ENCODE data around the gene PNCK. TPM values are rescaled to one million over a fixed set of nuclear protein-coding genes. Genes with fewer than 3 reads are reported as not detected.

PNCK gene
- polyA plus RNA-seq, 1 experiment: 0.22 TPM

DNA sequence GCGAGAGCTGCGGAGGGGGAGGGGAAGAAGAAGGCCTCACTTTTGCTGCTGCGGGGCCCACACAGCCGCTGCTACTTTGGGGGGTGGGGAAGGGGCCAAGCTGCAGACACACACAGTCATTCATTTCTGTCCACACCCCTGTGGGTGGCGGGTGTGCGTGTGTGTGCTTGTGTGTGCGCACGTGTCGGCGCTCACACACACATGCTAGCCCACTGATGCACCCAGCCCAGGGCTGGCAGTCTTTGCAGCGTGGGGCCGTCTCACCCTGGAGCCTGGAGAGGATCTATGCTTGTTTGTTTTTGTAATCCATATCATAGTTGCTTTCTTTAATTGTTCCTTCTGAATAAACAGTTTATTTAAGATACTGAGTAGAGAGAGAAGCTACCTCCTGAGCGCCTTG is 22.7 kb downstream of the PNCK start:
- POLR2A ChIA-PET: no interaction called here
- DNase-seq (ENCODE audit: low read depth): no peak
- TF ChIP-seq, protein P1, sequence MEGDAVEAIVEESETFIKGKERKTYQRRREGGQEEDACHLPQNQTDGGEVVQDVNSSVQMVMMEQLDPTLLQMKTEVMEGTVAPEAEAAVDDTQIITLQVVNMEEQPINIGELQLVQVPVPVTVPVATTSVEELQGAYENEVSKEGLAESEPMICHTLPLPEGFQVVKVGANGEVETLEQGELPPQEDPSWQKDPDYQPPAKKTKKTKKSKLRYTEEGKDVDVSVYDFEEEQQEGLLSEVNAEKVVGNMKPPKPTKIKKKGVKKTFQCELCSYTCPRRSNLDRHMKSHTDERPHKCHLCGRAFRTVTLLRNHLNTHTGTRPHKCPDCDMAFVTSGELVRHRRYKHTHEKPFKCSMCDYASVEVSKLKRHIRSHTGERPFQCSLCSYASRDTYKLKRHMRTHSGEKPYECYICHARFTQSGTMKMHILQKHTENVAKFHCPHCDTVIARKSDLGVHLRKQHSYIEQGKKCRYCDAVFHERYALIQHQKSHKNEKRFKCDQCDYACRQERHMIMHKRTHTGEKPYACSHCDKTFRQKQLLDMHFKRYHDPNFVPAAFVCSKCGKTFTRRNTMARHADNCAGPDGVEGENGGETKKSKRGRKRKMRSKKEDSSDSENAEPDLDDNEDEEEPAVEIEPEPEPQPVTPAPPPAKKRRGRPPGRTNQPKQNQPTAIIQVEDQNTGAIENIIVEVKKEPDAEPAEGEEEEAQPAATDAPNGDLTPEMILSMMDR (IDR thresholded peaks at IDR 0.05; ENCODE audit: insufficient read depth, low read depth, low read length): no peak

DNA sequence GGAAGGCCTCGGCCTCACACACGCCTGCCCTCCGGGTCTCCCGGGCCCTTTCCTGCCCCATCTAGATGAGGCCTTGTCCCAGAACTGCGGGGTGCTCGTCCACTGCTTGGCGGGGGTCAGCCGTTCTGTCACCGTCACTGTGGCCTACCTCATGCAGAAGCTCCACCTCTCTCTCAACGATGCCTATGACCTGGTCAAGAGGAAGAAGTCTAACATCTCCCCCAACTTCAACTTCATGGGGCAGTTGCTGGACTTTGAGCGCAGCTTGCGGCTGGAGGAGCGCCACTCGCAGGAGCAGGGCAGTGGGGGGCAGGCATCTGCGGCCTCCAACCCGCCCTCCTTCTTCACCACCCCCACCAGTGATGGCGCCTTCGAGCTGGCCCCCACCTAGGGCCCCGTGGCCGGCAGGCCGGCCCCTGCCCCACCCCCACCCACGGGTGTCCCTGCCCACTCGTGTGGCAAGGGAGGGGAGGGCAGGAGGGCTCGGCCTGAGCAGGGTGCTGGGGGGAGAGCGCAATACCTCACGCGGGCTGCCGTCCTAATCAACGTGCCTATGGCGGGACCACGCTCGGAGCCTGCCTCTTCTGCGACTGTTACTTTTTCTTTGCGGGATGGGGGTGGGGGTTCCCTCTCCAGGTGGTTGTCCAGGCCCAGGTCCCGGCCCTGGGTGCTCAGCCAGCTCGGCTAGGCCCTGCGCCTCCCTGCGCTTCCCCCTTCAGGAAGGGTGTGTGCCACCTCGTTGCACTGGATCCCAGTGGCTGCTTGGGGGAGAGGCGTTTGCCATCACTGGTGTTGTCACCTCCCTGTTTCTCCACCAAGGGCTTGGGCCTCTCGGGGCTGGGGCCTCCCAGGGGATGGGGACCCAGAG is 23.5 kb downstream of the PNCK start:
- TF ChIP-seq, protein P1 (IDR thresholded peaks at IDR 0.05; ENCODE audit: insufficient read depth, low read depth, low read length): no peak
- Histone ChIP-seq H3K27me3 (ENCODE audit: control insufficient read depth, insufficient read depth, low read length) (peaks cover 15% of the 10 kb centered on the region), H3K36me3 (ENCODE audit: control insufficient read depth, insufficient read depth, low read length) (no peaks in the 10 kb centered on the region), H3K4me3 (ENCODE audit: low read depth, low read length) (no peak overlapping the region)
- DNase-seq (ENCODE audit: low read depth): no peak
- ChIA-PET CTCF (interaction anchor here (1.2 to 3.2 kb wide), 4 partner anchors 11 to 111 kb away, joined by 4 to 9 read pairs (median 4); no protein-coding TSS in a partner anchor), POLR2A (interaction anchor here (0.6 kb wide), 1 partner anchor 152 kb away, joined by 3 read pairs; no protein-coding TSS in a partner anchor)

More for the DNA sequence above, 22.7 kb downstream of the PNCK start:
- no peak overlapping the region for H3K4me3 ChIP-seq (ENCODE audit: low read depth, low read length)
- no peaks in the 10 kb centered on the region for H3K36me3 ChIP-seq (ENCODE audit: control insufficient read depth, insufficient read depth, low read length)
- H3K27me3 ChIP-seq (ENCODE audit: control insufficient read depth, insufficient read depth, low read length): peaks cover 12% of the 10 kb centered on the region
- CTCF ChIA-PET: interaction anchor here (1.7 to 3.2 kb wide), 2 partner anchors 10 to 17 kb away, joined by 4 to 9 read pairs; no protein-coding TSS in a partner anchor

- Histone ChIP-seq H3K36me3 (ENCODE audit: control insufficient read depth, insufficient read depth, low read length) (no peaks in the 10 kb centered on the region), H3K4me3 (ENCODE audit: low read depth, low read length) (no peak overlapping the region), H3K27me3 (ENCODE audit: control insufficient read depth, insufficient read depth, low read length) (peaks cover 18% of the 10 kb centered on the region)
- ChIA-PET CTCF (interaction anchor here (0.8 to 3.2 kb wide), 6 partner anchors 11 to 110 kb away, joined by 3 to 10 read pairs (median 4); no protein-coding TSS in a partner anchor), POLR2A (no interaction called here)
- TF ChIP-seq, protein P1 (IDR thresholded peaks at IDR 0.05; ENCODE audit: insufficient read depth, low read depth, low read length): peak; percentile 30
- DNase-seq (ENCODE audit: low read depth): no peak
Observed at GRCh38 chrX:153649178-153649914, 24.3 kb downstream of the PNCK start.

GRCh38 chrX:153648358-153649177 is 25.0 kb downstream of the PNCK start:
- ChIA-PET CTCF (interaction anchor here (0.7 to 2.1 kb wide), 5 partner anchors 13 to 123 kb away, joined by 3 to 10 read pairs (median 4); no protein-coding TSS in a partner anchor), POLR2A (no interaction called here)
- H3K4me3 ChIP-seq (ENCODE audit: low read depth, low read length): no peak overlapping the region
- peaks cover 18% of the 10 kb centered on the region for H3K27me3 ChIP-seq (ENCODE audit: control insufficient read depth, insufficient read depth, low read length)
- no peak for DNase-seq (ENCODE audit: low read depth)
- TF ChIP-seq, protein P1 (IDR thresholded peaks at IDR 0.05; ENCODE audit: insufficient read depth, low read depth, low read length): no peak
- H3K36me3 ChIP-seq (ENCODE audit: control insufficient read depth, insufficient read depth, low read length): no peaks in the 10 kb centered on the region
